H1 (cell line): ENCODE results near the gene USP50. TPM values are rescaled to one million over a fixed set of nuclear protein-coding genes. Genes with fewer than 3 reads are reported as not detected.

ENCODE experiments used
- CBX8 ChIP-seq: fragments of 300-800, 300-1000 bp; sonication (generic); IDR thresholded peaks from 2 replicates; pipeline ENCODE4 v1.7.1; 2016; ENCODE audit warnings: low read depth, low read length, borderline replicate concordance
- polyA plus RNA-seq, 7 experiments: library from polyadenylated mRNA; depleted of rRNA in 3 of 7; stranded (reverse) in 5 of 7; unstranded in 2 of 7; fragments of >200 nt in 5 of 7; fragments of 200-250 nt in 2 of 7; gene quantifications; 1 replicate in 5 of 7; 2 replicates in 1 of 7; 4 replicates in 1 of 7; pipeline versions ENCODE4 v1.2.1 to v1.2.3, GENCODE V29; 2011 to 2013; ENCODE audit warnings: missing spikeins in 2 of 7, mixed read lengths in 2 of 7
- small RNA-seq: library from polyadenylated mRNA; stranded (forward); fragments of <200 nt; extraction: miRNeasy Mini kit (QIAGEN cat#:217004); gene quantifications from one replicate; pipeline ENCODE3, GENCODE V24; 2013; ENCODE audit not compliant: insufficient read depth
- total RNA-seq: library from RNA; stranded (reverse); fragmentation: NEBNext Ultra II Directional; extraction: Animal tissue kit (Norgen Biotek cat#: 25700); gene quantifications from 2 replicates; pipeline ENCODE4 v1.2.1, GENCODE V29; 2021

USP50 gene
- total and polyA plus RNA-seq, 2 of the 8 experiments (the other 6 are each of a cell fraction or from before 2014, with no cell fraction given): not detected

DNA sequence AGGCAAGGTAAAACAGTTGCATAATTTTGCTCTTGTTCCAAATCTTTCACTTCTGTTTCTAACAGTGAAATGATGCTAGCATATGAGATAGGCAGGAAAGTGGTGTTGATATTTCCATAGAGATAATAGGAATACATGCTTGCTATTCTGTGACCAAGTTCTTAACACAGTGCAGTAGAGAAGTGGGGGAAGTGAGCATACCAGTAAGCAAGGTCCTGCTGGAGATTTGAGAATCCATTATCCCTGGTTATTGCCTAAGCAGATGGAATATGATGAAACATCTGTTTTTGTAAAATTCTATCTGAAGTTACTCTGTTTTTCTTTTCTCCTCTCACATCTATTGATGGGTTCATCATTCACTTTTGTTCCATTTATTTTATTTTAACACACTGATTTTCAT is 93.5 kb downstream of the USP50 start (continued):
- no peak for TF ChIP-seq CBX8

Small RNA genes within 50 kb of the gene (small RNA-seq; reads per million reads assigned to genes)
- 3.4 reads per million, percentile 45 among the genes with 10 or more reads in this experiment for gene RNA5SP395

Other genes with a start within 250 kb of the USP50 start
- 32.3 and 34.3 TPM in 2 replicates for gene GABPB1, start 191.5 kb downstream of the USP50 start, total RNA-seq
- 21.1 and 24.5 TPM in 2 replicates for gene GABPB1, start 191.5 kb downstream of the USP50 start, polyA plus RNA-seq (2011; rRNA removed)
- gene USP8, start 122.3 kb downstream of the USP50 start, total RNA-seq: 57.5 and 66.2 TPM in 2 replicates
- 11.5 and 19.9 TPM in 2 replicates for gene USP8, start 122.3 kb downstream of the USP50 start, polyA plus RNA-seq (2011; rRNA removed)
- 32.4 and 33.2 TPM in 2 replicates for gene TRPM7, start 140.1 kb upstream of the USP50 start, total RNA-seq
- 4.2 and 7.5 TPM in 2 replicates for gene TRPM7, start 140.1 kb upstream of the USP50 start, polyA plus RNA-seq (2011; rRNA removed)
- 50.6 and 52.9 TPM in 2 replicates for gene SPPL2A, start 219.0 kb upstream of the USP50 start, total RNA-seq
- gene SPPL2A, start 219.0 kb upstream of the USP50 start, polyA plus RNA-seq (2011; rRNA removed): 15.6 and 17.9 TPM in 2 replicates